A549 (cell line): ENCODE results near the gene MAGI2. TPM values are rescaled to one million over a fixed set of nuclear protein-coding genes. Genes with fewer than 3 reads are reported as not detected.

Experiments used
- ATAC-seq, 2 experiments: fragments of 200-7000 bp in 1 of 2; fragments of >200 bp in 1 of 2; cut with Nextera tagmentation in 1 of 2; cut with Tn5 transposase in 1 of 2; 3 replicates each; pipeline versions ENCODE4 v1.8.0 to v1.9.1; 2018 to 2020; ENCODE audit warnings: mild to moderate bottlenecking in 1 of 2, moderate library complexity in 1 of 2
- CTCF ChIA-PET: fragments of 300-600 bp; sonication (Branson Sonifier 250); formaldehyde crosslinking; extraction: SDS; loops from one replicate; lab custom pipeline; 2021; ENCODE audit warnings: antibody characterized with exemption, inconsistent platforms; lab: Yijun Ruan, JAX
- POLR2A ChIA-PET: fragments of 350-600 bp; formaldehyde crosslinking; extraction: SDS; loops from one replicate; lab custom pipeline; 2021; ENCODE audit warnings: antibody characterized with exemption, inconsistent platforms; lab: Yijun Ruan, JAX
- DNase-seq, 2 experiments: peaks; one replicate each; pipeline versions ENCODE4 v3.0.0 to v3.0.0-alpha.2; 2011 to 2016; ENCODE audit warnings: low read depth in 1 of 2, low spot score in 1 of 2
- FAIRE-seq: peaks from 2 replicates; lab custom pipeline; 2011; peaks lifted over from hg19 to GRCh38; lab: Jason Lieb, UNC
- H3K27ac ChIP-seq, 2 experiments: fragments of >200 bp; sonication (Bioruptor Twin); formaldehyde crosslinking; 3 replicates each; pipeline ENCODE4 v1.5.1; 2016 to 2017
- H3K4me1 ChIP-seq: fragments of >200 bp; sonication (Bioruptor Twin); formaldehyde crosslinking; 3 replicates; pipeline ENCODE4 v1.6.1; 2016
- H3K4me2 ChIP-seq: fragments of >200 bp; sonication (Bioruptor Twin); formaldehyde crosslinking; 3 replicates; pipeline ENCODE4 v1.6.1; 2016
- H3K4me3 ChIP-seq: fragments of >200 bp; sonication (Bioruptor Twin); formaldehyde crosslinking; 3 replicates; pipeline ENCODE4 v1.5.1; 2016
- H3K9me3 ChIP-seq: fragments of >200 bp; sonication (Bioruptor Twin); formaldehyde crosslinking; 3 replicates; pipeline ENCODE4 v1.6.1; 2016
- BCL3 ChIP-seq: fragments of >200 bp; sonication (Bioruptor Twin); formaldehyde crosslinking; IDR thresholded peaks from 3 replicates; pipeline ENCODE4 v1.6.1; 2016
- BHLHE40 ChIP-seq: IDR thresholded peaks from 2 replicates; pipeline ENCODE4 v1.6.1; 2012; ENCODE audit warnings: low read depth, low read length, inconsistent platforms
- CBX8 ChIP-seq: fragments of 200-600 bp; sonication (generic); IDR thresholded peaks from 2 replicates; pipeline ENCODE4 v1.6.1; 2016
- CEBPB ChIP-seq, 2 experiments: fragments of >200 bp in 1 of 2; sonication (Bioruptor Twin) in 1 of 2; formaldehyde crosslinking in 1 of 2; IDR thresholded peaks; 2 replicates each; pipeline ENCODE4 v1.6.1; 2012 to 2016
- CHD2 ChIP-seq: fragments of 150-350 bp; IDR thresholded peaks from 2 replicates; pipeline ENCODE4 v1.6.1; 2014; ENCODE audit warnings: low read length; ENCODE audit not compliant: partially characterized antibody
- E2F6 ChIP-seq: IDR thresholded peaks from 2 replicates; pipeline ENCODE4 v1.6.1; 2012; ENCODE audit warnings: low read depth, borderline replicate concordance
- ELK1 ChIP-seq: fragments of 150-350 bp; IDR thresholded peaks from 2 replicates; pipeline ENCODE4 v1.6.1; 2014; ENCODE audit warnings: low read depth, mild to moderate bottlenecking, low read length
- ESRRA ChIP-seq: fragments of 150-350 bp; IDR thresholded peaks from 2 replicates; pipeline ENCODE4 v1.6.1; 2014; ENCODE audit warnings: mild to moderate bottlenecking, low read length, borderline replicate concordance
- FOSL2 ChIP-seq, 2 experiments: fragments of 450-650 bp in 1 of 2; fragments of >200 bp in 1 of 2; sonication (Bioruptor Twin) in 1 of 2; formaldehyde crosslinking; IDR thresholded peaks; 2 replicates each; pipeline versions ENCODE4 v1.5.0 to v1.6.1; 2016 to 2020; ENCODE audit warnings: mild to moderate bottlenecking in 1 of 2, moderate library complexity in 1 of 2
- HES2 ChIP-seq: fragments of >200 bp; sonication (Bioruptor Twin); formaldehyde crosslinking; IDR thresholded peaks from 2 replicates; pipeline ENCODE4 v1.6.1; 2016
- HEYL ChIP-seq: fragments of 250-450 bp; sonication (Bioruptor Pico); IDR thresholded peaks from 2 replicates; pipeline ENCODE4 v1.8.0; 2021; ENCODE audit warnings: mild to moderate bottlenecking, moderate library complexity
- JUN ChIP-seq, 2 experiments: fragments of >200 bp; sonication (Bioruptor Twin); formaldehyde crosslinking; IDR thresholded peaks; 2 replicates in 1 of 2; 3 replicates in 1 of 2; pipeline ENCODE4 v1.6.1; 2016 to 2017
- KDM1A ChIP-seq: fragments of 200-600 bp; sonication (generic); IDR thresholded peaks from 2 replicates; pipeline ENCODE4 v1.6.1; 2016; ENCODE audit warnings: low read depth, mild to moderate bottlenecking
- MYC ChIP-seq: IDR thresholded peaks from 2 replicates; pipeline ENCODE4 v1.6.1; 2012; ENCODE audit warnings: mild to moderate bottlenecking, inconsistent platforms, low read length, improper control_type of control experiment, borderline replicate concordance
- POLR2A ChIP-seq: IDR thresholded peaks from 2 replicates; pipeline ENCODE4 v1.6.1; 2012; ENCODE audit warnings: mild to moderate bottlenecking, low read length
- POLR2AphosphoS2 ChIP-seq: conservative IDR thresholded peaks from 2 replicates; pipeline ENCODE4 v1.6.1; 2012; ENCODE audit warnings: low read length, improper control_type of control experiment, inconsistent platforms
- RARB ChIP-seq: fragments of 250-450 bp; sonication (Bioruptor Pico); IDR thresholded peaks from 2 replicates; pipeline ENCODE4 v1.8.0; 2021; ENCODE audit warnings: mild to moderate bottlenecking, moderate library complexity
- SREBF2 ChIP-seq: fragments of 450-650 bp; IDR thresholded peaks from 2 replicates; pipeline ENCODE4 v1.6.1; 2014; ENCODE audit warnings: mild to moderate bottlenecking, moderate library complexity
- TFCP2L1 ChIP-seq: fragments of 250-450 bp; sonication (Bioruptor Pico); IDR thresholded peaks from 2 replicates; pipeline ENCODE4 v1.5.0; 2021; ENCODE audit warnings: mild to moderate bottlenecking
- TP53 ChIP-seq: fragments of 250-450 bp; sonication (Bioruptor Pico); IDR thresholded peaks from 2 replicates; pipeline ENCODE4 v1.5.0; 2021; ENCODE audit warnings: mild to moderate bottlenecking, moderate library complexity
- USF2 ChIP-seq: fragments of 450-650 bp; IDR thresholded peaks from 2 replicates; pipeline ENCODE4 v1.6.1; 2014; ENCODE audit warnings: antibody characterized with exemption
- ZFP36 ChIP-seq: fragments of 450-650 bp; IDR thresholded peaks from 2 replicates; pipeline ENCODE4 v1.6.1; 2014; ENCODE audit warnings: borderline replicate concordance; ENCODE audit not compliant: partially characterized antibody
- WGBS: methylation state at CpG from one replicate; pipeline ENCODE4 v1.1.6; 2017; ENCODE audit errors: missing lambda C conversion rate; 5-methylcytosine and 5-hydroxymethylcytosine counted together
- polyA plus RNA-seq, 4 experiments: library from polyadenylated mRNA; depleted of rRNA in 3 of 4; stranded (reverse); fragments of >200 nt; fragmentation: RNase III in 1 of 4; extraction: RNeasy Plus Mini Kit Qiagen cat#74134 plus additional on column Dnase treatment in 1 of 4; gene quantifications; 2 replicates in 3 of 4; 3 replicates in 1 of 4; pipeline ENCODE4 v1.2.3, GENCODE V29; 2011 to 2017

MAGI2 gene
- polyA plus RNA-seq, 2 of the 4 experiments (the other 2 are of a cell fraction) = 0.48 to 0.81 TPM

- Histone ChIP-seq H3K9me3 (no peaks in the 10 kb centered on the region), H3K27ac (no peak overlapping the region), H3K4me1 (no peaks in the 10 kb centered on the region), H3K4me2 (no peak overlapping the region), H3K4me3 (no peak overlapping the region)
- ATAC-seq (no peak), FAIRE-seq (no peak), DNase-seq (no peak)
- TF ChIP-seq USF2 = no peak
- TF ChIP-seq BCL3 = no peak
- no peak for TF ChIP-seq HEYL (CRISPR knock-in tag)
- no peak for TF ChIP-seq KDM1A
- TF ChIP-seq TP53 (CRISPR knock-in tag) = no peak
- TF ChIP-seq E2F6 = no peak
- TF ChIP-seq ESRRA = no peak
- CTCF ChIA-PET = no interaction called here
- WGBS = 26% methylated on average over 3 of the region's 3 CpGs
- POLR2A ChIA-PET = no interaction called here
Measured at GRCh38 chr7:78675511-78675910, 778.0 kb downstream of the MAGI2 start.

- FAIRE-seq (no peak), DNase-seq (no peak), ATAC-seq (no peak)
- CTCF ChIA-PET = no interaction called here
- TF ChIP-seq JUN (IDR thresholded peaks at IDR 0.05) (no peak), POLR2A (no peak), USF2 (no peak), CEBPB (IDR thresholded peaks at IDR 0.05) (no peak), MYC (no peak), RARB (no peak), FOSL2 (IDR thresholded peaks at IDR 0.05) (no peak), FOSL2 (CRISPR knock-in tag; IDR thresholded peaks at IDR 0.05) (no peak), HES2 (no peak), ESRRA (no peak), POLR2AphosphoS2 (no peak), SREBF2 (no peak), BHLHE40 (no peak), ELK1 (no peak), KDM1A (no peak), CHD2 (no peak), ZFP36 (no peak), TFCP2L1 (CRISPR knock-in tag) (no peak), HEYL (CRISPR knock-in tag) (no peak), CBX8 (no peak)
- Histone ChIP-seq H3K27ac (no peak overlapping the region), H3K4me3 (no peak overlapping the region), H3K4me1 (no peaks in the 10 kb centered on the region), H3K4me2 (no peak overlapping the region), H3K9me3 (no peaks in the 10 kb centered on the region)
- POLR2A ChIA-PET = no interaction called here
Measured at GRCh38 chr7:78673272-78673671, 780.2 kb downstream of the MAGI2 start.
